GM21717 (cell line): ENCODE data around the gene TAX1BP3.
A peak's percentile ranks its signal among the peaks of the same experiment; 100 is the strongest.

Experiments used
- ATAC-seq: cut with Tn5 transposase; IDR thresholded peaks from one replicate; pipeline ENCODE4 v1.9.1; 2021; ENCODE audit warnings: mild to moderate bottlenecking, moderate library complexity; ENCODE audit not compliant: unreplicated experiment

Gene TAX1BP3

DNA sequence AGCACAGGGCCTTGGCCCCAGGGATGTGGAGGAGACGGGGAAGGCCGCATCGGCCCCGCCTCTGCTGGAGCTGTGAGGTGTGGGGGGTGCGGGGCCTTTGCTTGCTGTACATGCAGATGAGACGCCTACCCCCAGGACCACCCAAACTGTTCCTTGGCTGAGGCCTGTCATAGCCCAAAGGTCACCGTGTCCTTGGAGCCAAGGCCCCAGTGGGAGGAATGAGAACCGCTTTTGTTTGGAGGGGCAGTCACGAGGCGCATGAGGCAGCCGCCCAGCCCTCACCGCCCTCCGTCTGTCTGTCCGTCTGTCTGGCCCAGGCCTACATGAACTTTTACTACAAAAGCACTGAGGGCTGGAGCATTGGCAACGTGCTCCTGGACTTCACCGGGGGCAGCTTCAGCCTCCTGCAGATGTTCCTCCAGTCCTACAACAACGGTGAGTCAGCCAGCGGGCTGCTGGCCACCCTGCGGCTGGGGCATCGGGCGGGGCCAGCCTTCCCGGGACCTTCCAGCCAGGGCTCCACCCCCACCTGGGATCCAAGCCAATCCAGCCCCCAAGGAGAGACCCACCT is 8.8 kb downstream of the TAX1BP3 start:
- no peak for ATAC-seq

DNA sequence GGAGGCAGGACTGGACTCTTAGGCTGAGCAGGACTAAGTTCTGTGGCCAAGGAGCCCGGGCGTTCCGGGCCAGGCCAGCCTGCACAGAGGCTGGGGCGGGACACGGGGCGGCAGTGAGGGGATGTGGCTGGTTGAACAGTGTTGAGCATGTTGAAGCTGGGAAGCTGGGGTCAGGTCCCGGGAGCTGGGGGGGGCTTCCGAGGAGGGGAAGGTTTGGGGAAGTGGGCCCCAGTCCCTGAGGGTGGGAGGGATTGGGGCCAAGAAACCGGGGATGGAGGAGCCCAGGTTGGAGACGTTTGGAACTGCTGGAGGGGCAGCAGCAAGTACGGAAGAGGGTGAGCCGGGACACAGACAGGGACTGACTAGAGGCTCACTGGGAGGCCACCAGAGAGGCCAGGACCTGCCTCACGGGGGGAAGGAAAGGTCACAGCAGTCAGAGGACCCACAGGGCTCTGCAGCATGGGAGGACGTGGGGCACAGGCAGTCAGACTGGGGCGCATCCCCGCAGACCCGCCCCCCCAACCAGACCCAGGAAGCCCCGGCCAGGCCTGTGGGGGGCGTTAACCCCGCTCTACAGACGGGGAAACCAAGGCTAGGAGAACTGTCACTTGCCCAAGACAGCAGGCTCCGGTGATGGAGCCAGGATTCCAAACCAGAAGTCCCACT is 9.5 kb downstream of the TAX1BP3 start:
- no peak for ATAC-seq

DNA sequence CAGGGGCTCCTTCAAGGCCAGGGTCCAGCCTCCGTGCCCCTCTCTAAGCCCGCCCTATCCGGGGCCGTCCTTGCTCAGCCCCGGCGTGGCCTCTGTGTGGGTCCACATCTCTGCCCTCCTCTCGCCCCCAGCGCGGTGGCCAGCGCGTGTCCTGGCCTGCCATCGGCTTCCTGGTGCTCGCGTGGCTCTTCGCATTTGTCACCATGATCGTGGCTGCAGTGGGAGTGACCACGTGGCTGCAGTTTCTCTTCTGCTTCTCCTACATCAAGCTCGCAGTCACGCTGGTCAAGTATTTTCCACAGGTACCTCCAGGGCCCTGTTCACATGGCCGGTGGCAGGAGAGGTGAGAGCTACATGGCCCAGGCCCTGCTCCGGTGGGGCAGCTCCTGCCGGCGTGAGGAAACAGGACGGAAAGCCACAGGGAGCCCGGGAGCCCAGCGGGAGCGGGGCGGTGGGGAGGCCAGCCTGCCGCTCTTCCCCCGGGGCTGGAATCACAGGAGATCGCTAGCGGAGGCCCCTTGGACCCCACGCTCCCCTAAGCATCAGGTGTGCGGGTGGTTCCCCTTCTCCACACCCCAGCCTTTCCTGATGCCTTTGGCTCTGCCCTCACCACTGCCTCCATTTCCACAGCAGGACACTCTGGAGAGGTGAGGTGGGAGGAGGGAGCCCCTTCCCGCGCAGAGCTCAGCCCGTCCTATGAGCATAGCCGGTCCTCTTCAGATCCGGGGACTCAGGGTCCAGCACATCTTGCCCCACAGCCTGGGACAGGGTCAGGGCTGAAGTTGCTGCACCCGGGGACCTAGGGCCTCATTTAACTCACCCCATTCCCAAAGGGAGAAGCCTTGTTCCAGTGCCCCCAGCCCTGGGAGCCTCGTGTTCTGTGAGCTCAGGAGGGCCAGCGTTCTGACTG is 10.2 kb downstream of the TAX1BP3 start:
- no peak for ATAC-seq

DNA sequence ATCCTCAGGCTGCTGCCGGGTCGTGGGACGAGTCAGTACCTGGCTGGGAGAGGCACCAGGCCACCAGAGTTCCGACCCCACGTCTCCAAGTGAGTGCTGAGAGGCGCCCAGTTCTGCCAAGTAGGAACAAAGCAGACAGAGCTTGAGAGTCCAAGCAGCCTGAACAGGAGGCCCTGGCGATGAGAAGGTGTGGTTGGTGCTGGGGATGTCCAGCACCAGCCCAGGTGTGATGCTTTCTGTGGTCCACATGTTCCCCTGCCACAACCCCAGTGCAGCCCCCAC is 10.8 kb downstream of the TAX1BP3 start:
- ATAC-seq, result no peak

DNA sequence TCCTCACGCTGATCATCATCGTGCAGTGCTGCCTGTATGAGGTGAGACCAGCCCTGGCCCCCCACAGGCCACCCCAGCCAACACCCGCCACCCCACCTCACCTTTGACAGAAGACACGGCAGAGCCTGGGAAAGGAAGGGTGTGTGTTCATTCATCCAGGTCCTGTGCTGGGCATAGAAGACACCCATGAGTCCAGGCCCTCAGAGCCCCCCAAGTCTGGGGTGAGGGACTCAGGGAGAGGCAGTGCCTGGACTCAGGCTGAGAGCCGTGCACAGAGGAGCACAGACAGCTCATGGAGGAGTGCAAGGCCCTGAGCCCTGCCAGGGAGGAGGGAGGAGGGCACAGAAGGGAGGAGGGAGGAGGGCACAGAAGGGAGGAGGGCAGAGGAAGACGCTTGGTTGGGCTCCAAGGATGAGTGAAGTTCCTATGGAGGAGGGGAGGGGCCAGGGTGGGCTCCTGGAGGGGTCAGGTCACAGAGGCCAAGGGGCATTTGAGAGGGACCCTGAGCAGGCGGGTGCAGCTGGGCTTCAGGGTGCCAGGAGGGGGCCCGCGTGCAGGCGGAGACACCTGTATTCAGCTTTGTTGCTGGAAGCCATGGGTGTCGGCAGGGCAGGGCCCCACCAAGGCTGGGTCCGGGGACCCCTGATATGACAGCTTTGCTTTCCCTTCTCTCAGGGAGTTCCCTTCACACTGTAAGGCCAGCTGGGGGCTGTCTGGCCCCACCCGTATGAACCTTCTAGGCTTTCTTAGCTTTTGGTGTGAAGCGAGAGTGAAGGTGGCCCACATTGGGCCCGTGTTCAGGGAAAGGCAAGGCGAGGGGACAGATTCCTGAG is 11.4 kb downstream of the TAX1BP3 start:
- no peak for ATAC-seq

DNA sequence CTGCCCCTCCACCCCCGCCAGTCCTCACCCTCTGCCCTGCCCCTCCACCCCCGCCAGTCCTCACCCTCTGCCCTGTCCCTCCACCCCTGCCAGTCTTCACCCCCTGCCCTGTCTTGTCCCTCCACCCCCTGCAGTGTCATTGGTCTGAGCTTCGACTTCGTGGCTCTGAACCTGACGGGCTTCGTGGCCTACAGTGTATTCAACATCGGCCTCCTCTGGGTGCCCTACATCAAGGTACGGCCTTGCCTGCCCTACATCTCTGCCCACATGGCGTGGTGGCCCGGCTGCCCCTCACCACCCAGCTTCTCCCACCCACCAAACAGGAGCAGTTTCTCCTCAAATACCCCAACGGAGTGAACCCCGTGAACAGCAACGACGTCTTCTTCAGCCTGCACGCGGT is 12.0 kb downstream of the TAX1BP3 start:
- ATAC-seq, result no peak

DNA sequence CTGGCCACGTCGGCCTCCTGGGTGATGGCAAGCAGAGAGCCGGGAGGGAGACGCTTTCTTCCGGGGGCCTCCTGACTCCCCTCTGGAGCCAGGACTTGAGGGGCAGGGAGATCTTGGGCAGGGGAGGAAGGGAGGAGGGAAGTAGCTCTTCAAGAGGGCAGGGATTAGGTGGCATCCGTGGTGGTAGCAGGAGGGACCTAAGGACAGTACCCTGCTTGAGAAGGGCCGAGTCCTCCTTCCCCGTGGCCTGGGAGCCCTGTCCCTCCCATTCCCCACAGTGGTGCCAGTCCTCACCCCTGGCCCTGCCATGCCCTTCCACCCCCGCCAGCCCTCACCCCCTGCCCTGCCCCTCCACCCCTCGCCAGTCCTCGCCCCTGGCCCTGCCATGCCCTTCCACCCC is 12.6 kb downstream of the TAX1BP3 start:
- no peak for ATAC-seq

DNA sequence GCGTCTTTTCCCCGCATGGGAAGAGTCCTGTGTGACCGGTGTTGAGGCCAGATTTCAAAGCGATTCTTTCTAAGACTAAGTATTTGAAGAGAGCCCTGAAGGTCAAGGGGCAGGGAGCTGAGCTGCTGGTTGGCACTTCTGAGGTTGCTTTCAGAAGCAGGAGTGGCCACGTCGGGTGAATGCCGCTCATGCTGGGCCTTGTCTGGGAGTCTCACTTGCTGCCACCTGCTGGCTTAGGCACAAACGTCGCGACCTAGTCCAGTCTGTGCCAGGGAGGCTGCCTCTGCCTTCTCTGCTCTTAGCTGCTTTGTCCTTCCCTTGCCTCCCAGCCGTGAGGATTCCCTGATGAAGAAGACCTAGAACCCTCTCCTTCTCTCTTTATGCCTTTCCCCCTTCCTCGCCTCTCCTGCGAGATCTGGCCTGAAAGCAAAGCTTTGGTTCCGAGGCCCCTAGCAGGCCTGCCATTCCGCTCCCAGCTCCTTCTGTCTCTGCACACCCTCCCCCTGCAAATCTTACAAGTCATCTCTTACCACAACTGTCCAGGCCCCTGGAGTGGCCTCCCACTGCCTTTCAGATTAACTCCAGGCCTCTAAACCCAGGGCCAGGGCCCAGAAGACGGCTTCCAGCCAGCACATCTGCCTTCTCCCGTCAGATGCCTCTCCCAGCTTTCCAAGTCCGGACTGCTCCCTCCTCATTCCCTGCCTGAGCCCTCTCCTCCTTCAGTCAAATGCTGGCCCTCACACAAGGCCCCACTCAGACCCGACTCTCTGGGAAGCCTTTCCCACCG is 20.4 kb downstream of the TAX1BP3 start:
- no peak for ATAC-seq

DNA sequence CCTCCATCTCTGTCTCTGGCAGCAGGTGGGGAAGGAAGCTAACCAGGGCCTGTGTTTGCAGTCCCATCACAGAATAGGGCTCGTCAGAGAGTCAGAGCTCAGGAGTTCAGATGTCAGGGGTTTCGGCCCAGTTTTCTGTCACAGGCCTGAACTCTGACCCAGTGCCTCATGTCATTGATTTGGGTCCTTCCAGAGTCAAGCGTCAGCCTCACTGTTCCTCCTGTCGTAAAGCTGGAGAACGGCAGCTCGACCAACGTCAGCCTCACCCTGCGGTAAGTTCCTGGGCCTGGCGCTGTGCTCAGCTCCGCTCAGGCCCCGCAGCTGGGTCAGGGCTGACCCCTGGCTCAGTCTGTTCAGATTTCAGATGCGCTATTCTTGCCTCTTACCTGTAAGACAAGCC is 21.1 kb downstream of the TAX1BP3 start:
- no peak for ATAC-seq

DNA sequence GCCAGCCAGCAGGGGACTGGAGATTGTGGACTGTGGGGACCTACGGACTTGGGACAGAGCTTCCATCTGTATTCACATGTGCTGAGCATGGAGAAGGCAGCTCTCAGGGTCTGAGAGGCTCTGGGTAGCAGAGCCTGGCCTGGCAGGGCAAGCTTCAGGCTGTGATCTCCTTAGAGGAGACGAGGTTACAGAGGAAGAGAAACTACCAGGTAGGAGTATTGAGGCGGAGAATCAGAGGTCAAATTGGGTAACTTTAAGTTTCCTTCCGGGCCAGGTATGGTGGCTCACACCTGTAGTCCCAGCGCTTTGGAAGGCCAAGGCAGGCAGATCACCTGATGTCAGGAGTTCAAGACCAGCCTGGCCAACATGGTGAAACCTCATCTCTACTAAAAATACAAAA is 23.1 kb downstream of the TAX1BP3 start:
- ATAC-seq, result no peak

DNA sequence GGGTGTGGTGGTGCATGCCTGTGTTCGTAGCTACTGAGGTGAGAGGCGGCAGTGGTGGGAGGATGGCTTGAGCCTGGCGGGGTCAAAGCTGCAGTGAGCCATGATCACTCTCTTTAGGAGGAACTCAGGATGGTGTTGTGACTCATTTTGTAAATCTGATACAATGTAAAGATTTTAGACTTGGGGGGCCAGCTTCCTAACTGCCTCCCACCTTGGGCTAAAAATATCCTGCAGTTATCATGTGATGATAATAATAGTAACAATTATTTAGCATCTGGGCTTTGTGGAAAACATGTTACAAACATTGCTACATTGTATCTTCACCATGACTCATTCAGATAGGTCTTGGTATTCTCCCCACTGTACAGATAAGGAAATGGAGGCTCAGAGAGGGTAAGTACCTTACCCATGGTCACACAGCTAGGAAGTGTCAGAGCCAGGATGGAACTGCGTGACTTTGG is 24.5 kb downstream of the TAX1BP3 start:
- ATAC-seq, result no peak

DNA sequence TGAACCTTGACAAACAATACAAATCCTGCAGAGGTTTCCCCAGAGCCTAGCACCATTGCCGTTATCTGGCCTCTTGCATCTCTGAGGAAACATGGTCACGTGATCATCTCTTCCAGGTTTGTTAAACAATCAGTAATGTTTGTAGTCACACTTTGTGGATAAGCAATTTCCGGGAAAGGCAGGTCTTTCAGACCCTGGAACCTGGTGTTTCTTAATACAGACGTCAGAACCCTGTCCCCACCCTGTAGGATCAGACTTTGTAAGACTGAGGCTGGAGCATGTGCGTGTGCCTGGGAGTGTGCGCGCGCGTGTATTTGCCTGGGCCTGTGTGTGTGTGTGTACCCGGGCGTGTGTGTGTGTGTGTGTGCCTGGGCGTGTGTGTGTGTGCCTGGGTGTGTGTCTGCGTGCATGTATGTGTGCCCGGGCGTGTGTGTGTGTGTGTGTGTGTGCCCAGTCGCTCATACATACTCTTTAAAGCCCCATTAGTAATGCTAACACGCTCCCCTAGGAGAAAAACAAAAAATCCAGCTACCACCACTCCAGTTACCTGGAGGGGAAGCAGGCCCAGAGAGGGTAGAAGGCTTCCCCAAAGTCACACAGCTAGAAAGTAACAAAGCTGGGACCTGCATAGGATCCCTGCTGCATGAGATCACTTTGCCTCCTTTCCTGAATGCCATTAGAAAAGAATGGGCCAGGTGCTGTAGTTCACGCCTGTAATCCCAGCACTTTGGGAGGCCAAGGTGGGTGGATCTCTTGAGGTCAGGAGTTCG is 26.5 kb downstream of the TAX1BP3 start:
- ATAC-seq, result no peak

DNA sequence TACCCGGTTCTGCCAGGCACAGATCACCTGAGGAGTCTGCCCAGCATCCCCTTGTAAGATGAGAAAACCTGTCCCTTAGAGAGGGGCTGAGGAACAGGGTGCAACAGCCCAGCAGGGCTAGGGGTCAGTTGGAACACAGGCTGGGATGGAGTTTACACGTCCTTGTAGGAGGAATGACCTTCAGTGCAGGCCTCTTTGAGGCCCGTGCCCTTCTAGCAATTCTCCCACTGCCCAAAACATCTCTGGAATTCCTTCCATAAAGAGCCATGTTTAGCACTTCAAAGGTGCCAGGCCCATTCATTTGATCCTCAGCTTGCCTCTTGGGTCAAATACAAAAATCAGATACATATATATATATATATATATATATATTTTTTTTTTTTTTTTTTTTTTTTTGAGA is 27.4 kb downstream of the TAX1BP3 start:
- no peak for ATAC-seq

DNA sequence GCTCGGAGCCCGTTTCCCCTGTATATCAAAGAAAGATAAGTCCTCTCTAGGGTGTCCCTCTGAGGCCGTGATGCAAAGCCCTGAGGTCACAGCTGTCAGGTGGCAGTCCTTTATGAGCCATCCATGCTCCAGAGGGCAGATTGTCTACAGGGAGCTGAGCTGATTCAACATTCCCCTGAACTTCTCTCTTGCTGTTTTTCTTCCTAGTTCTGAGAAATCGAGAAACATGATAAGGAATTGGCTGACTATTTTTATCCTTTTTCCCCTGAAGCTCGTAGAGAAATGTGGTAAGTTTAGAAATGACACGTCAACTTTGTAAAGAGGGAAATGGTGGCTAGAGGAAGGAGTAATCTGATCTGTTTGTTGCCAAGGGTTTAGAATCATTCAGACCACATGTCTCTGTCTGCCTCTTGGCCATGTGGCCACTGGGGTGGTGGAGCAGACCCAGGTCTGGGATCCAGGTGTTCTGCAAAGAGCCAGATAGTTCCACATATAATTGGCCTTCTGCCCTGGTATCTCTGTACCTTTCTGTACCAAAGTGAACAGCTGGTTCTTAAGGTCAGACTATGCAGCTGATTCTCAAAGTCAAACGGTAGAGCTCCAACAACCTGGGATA is 28.3 kb downstream of the TAX1BP3 start:
- ATAC-seq, result no peak

DNA sequence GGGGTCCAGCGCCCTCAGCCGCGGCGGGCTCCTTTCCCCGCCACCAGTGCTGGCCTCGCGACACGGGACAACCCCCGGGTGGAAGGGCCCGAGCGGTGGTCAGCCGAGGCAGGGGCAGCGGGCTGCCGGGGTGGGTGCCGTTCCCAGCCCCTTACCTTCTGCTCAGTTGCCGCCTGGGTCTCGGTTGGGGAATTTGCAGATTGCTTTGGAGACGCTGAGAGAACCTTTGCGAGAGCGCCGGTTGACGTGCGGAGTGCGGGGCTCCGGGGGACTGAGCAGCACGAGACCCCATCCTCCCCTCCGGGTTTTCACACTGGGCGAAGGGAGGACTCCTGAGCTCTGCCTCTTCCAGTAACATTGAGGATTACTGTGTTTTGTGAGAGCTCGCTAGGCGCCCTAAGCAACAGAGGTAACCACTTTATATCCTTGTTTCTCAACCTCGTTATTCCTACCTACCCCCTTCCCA is 31.4 kb downstream of the TAX1BP3 start:
- peak; percentile 11 for ATAC-seq

DNA sequence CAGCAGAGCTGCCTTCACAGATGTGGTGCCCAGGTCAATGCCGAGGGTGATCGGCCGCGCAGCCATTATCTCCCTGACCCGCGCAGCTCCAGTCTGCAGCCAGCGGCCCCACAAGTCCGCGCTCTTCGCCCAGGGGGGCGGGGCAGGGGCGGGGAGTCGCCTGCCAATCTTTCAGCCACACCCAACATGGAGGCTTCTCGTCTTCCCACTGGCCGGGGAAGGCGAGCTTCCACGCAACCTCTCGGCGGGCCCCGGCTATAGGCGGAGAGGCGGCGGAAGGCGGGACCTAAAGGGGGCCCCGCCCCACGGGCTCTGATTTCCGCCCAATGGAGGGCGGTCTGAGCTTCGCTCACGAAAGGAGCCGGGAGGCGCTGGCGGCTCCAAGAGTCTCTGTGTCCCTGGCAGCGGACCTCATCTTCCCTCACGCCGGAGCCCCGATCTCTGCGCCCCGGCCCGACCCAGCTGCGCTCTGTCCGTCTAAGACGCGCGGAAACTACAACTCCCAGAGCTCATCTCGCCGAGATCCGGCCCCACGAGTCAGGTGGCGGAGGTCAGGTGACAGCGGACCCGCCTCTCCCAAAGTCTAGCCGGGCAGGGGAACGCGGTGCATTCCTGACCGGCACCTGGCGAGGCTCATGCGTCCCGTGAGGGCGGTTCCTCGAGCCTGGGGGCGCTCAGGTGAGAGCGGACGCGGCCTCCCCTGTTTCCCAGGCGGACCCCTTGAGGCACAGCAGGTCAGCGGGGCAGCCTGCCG is 32.0 kb downstream of the TAX1BP3 start, which contains the start of the genes CTNS and SHPK:
TSS of gene CTNS (plus strand) at position 607 of the 754 bp plus-strand sequence. CDS start 3,447 bp downstream, outside the sequence.
TSS of gene SHPK (minus strand) at position 97 of the 754 bp plus-strand sequence. CDS start at position 66, 31 bp downstream.
- ATAC-seq, result peak; percentile 92

DNA sequence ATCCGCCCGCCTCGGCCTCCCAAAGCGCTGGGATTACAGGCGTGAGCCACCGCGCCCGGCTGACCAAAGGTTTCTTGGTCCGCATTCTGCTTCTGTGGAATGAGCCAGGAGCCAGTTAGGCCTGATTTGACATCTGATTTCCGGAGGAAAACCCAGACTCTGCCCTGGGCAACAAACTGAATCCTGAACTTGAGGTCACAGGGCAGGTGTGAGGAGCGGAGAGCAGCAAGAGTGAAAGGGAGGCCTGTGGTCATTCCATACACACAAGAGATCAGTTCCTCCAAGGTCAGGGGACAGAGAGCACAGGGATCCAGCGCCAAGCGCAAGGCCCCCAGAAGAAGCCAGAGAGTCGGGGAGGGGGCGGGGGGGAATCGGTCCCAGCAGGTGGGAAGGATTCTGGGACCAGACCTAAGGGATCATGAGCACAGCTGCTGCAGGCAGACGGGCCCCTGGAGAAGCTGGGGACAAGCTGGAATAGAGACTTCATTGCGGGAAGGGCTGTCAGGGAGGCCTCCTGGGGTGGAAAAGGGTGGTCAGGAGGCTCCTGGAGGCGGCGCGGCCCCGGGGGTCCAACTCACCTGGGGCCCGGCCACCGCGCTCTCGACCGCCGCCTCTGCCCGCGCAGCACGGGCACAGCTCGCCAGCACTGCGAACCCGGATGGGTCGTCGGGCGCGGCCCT is 32.8 kb downstream of the TAX1BP3 start:
- peak; percentile 1 for ATAC-seq

DNA sequence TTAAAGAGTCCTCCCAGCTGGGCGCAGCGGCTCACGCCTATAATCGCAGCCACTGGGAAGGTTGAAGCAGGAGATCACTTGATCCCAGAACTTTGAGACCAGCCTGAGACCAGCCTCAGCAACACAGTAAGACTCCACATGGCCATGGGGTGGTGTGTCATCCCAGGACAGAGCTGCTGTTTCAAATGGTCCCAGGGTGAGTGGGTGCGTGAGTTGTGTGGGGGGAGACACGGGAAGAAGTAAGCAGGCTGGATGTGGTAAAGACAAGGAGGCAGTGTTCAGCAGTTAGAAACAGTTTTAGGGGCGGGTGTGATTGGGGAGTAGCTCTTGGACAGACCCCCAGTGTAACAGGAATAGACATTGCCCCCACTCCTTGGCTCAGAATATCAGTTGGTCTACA is 36.1 kb downstream of the TAX1BP3 start:
- ATAC-seq, result no peak
